Fibroblast of lung (primary cell): ENCODE results near the gene ODF4.

Source experiments
- EZH2 ChIP-seq: IDR thresholded peaks from 2 replicates; pipeline ENCODE4 v1.5.1; 2012; ENCODE audit warnings: low read length, control low read depth, mild to moderate bottlenecking; ENCODE audit errors: missing control alignments
- TF ChIP-seq, protein P1 (sequence below), 2 donors: IDR thresholded peaks in 1 of 2; conservative IDR thresholded peaks in 1 of 2; 1 replicate in 1 of 2; 2 replicates in 1 of 2; pipeline ENCODE4 v1.5.1; 2011 to 2012; ENCODE audit warnings: low read length in 2 of 2, control low read depth in 1 of 2, inconsistent platforms in 1 of 2, low read depth in 1 of 2, mild to moderate bottlenecking in 1 of 2

DNA sequence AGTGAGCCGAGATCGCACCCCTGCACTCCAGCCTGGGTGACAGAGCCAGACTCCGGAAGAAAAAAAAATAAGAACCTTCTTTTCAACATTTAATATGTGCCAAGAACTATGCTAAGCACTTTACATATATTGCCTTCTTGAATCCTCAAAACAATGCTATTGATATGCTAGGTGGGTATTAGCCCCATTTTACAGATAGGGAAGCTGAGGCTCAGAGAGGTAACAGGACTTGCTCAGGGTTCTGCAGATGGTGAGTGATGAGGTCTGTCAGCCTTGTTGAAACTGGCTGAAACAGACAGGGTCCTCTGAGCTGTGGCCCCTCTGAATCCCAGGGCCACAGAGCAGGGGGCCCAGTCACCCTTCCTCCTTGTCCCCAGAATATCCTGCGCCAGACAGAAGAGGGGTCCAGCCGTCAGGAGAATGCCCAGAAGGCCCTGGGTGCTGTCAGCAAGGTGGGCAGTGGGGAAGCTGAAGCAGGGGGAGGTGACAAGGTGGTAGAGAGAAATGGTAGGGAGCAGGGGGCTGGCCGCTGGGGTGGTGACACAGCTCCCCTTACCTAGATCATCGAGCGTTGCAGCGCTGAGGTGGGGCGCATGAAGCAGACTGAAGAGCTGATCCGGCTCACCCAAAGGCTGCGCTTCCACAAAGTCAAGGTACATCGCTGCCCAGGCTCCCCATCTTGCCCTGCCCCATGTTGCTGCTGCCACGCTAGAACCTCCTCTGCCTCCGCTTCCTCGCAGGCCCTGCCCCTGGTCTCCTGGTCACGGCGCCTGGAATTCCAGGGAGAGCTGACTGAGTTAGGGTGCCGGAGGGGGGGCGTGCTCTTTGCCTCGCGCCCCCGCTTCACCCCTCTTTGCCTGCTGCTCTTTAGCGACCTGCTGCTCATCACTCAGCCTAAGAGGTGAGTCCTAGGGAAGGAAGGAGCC lies 21.4 kb upstream of the ODF4 start:
- TF ChIP-seq, protein P1, sequence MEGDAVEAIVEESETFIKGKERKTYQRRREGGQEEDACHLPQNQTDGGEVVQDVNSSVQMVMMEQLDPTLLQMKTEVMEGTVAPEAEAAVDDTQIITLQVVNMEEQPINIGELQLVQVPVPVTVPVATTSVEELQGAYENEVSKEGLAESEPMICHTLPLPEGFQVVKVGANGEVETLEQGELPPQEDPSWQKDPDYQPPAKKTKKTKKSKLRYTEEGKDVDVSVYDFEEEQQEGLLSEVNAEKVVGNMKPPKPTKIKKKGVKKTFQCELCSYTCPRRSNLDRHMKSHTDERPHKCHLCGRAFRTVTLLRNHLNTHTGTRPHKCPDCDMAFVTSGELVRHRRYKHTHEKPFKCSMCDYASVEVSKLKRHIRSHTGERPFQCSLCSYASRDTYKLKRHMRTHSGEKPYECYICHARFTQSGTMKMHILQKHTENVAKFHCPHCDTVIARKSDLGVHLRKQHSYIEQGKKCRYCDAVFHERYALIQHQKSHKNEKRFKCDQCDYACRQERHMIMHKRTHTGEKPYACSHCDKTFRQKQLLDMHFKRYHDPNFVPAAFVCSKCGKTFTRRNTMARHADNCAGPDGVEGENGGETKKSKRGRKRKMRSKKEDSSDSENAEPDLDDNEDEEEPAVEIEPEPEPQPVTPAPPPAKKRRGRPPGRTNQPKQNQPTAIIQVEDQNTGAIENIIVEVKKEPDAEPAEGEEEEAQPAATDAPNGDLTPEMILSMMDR (conservative IDR thresholded peaks at IDR 0.05 in 1 of 2, IDR thresholded peaks at IDR 0.05 in 1 of 2; ENCODE audit: low read depth in 1 of 2, low read length in 2 of 2) = no peak
- TF ChIP-seq EZH2 = no peak
